Raji (cell line): Measurements from ENCODE around the gene NUP50.

Experiments used
- POLR2A ChIP-seq: IDR thresholded peaks from 2 replicates; pipeline ENCODE4 v1.6.1; 2011; ENCODE audit warnings: low read depth, low read length, control low read depth; ENCODE audit not compliant: insufficient read depth

NUP50 gene

GRCh38 chr22:45226503-45227186 is 62.9 kb downstream of the NUP50 start:
- no peak for TF ChIP-seq POLR2A

DNA sequence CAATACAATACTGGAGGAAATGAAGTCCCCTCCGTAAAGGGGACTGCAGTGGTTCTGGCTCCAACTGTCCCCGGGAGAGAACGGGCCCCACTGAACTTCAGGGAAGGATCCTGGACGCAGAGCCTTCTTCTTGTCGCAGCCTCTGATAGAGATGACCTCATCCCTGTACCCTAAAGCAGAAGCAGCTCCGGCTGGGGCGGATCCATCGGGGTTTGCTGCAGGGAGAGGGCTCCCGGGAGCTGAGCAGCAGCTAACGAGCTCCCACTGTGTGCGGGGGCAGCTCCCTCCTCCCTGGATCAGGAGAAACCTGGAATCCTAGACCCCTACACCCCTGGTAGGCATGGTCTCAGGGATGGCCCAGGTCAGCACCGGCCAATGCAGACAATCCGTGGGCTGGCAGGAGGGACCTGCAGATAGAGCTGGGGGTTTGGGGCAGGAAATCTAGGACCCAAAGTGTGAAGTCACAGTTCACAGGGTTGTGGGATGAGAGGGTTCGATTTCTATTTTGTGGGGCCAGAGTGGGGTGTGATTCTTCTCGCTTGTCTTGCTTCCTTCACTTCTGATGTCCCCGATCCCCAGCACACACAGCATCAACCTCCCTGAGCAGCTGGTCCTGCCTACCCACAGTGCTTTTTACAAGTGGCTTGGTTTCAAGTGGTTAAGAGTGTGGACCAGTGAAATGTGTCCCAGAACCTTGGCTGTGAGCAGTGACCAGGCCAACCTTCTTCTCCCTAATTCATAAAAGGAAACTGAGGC is 64.1 kb downstream of the NUP50 start:
- TF ChIP-seq POLR2A, result no peak

GRCh38 chr22:45228401-45228754 is 64.7 kb downstream of the NUP50 start:
- TF ChIP-seq POLR2A, result no peak

- no peak for TF ChIP-seq POLR2A
These were observed 65.5 kb downstream of the NUP50 start for GRCh38 chr22:45229181-45229580.

DNA sequence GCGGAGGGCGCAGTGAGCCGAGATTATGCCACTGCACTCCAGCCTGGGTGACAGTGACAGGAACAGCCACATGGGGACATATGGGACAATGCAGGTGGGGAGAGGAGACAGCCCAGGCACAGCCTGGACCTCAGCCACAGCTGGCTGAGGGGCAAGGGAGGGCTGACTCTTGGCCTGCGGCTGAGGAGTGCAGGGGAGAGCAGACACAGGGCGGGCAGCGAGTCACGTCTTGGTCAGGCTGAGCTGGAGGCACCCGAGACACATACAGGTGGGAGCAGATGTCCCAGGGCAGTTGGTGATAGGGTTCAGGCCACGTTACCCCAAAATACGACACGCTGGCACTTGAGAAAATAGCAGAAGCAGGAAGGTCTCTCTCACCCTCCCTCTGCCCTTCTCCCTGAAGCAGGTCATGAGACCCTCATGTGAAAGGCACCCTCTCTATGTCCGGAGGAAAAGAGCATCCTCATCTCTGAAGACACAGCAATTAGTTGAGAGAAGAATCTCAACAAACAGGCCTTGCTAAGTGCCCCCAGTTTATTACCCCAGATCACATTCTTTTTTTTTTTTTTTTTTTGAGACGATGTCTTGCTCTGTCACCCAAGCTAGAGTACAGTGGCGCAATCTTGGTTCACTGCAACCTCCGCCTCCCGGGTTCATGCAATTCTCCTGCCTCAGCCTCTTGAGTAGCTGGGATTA is 66.4 kb downstream of the NUP50 start:
- no peak for TF ChIP-seq POLR2A

- TF ChIP-seq POLR2A, result no peak
These were observed 67.6 kb downstream of the NUP50 start for GRCh38 chr22:45231293-45231692.

- no peak for TF ChIP-seq POLR2A
These were observed 69.7 kb downstream of the NUP50 start for GRCh38 chr22:45233386-45233785.

GRCh38 chr22:45233827-45234226 is 70.1 kb downstream of the NUP50 start:
- no peak for TF ChIP-seq POLR2A

- no peak for TF ChIP-seq POLR2A
These were observed 71.5 kb downstream of the NUP50 start for GRCh38 chr22:45235101-45235777.

DNA sequence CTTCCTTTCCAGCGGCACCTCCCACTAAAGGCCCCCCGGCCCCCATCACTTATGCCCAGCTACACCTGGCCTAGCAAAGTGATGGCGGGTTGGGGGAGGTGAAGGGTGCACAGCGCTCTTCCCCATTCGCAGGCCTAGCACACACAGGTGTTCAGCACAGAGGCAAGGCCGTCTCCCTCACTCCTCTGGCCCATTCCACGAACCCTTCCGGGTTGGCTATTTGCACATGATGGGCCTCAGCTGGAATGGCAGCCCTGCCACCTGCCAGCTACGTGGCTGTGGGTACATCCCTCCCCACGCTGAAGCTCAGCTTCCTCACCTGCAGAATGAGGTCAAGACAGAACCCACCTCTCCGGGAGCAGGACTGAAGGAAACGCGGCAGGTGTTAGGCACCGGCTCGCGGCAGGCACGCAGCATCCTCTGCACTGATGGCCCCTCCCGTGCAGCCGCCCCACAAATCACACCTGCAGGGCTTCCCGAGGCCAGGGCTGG is 72.2 kb downstream of the NUP50 start:
- no peak for TF ChIP-seq POLR2A

DNA sequence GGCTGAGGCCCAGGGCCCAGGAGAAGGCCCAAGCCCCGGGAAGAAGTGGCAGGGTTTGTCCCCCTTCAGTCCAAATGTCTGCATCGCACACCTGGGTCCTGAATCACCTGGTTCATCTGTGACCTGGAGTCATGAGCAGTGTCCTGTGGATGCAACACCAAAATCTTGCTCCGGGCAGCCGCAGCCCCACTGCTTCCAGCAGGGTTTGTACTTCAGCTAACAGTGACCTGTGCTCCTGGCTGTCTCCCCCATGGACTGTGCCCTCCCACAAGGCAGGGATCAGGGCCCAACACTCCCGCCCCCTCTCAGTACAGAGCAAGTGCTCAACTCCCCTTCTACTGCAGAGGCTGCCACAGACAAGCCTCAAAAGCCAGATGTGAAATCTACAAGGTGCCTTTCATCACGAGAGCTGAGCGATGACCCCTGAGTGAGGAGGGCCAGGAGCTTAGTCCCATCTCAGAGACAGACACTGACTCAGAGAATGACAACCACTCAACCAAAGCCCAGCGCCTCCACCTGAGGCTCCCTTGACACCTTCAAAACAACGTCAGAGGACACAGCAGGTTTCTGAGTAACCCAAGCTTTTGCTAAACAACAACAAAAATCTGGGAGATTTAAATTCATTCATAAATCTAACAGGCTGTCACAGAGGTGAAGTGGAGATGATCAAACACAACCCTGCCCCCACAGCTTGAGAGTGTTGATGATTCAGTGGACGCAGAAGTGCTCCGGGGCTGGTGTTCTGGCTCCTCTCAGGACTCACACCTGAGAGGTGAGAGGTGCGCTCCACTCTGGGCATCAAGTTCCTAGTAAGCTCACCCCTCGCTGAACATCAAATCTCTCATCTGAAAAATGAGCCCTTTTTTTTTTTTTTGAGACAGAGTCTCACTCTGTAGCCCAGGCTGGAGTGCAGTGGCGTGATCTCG is 73.6 kb downstream of the NUP50 start:
- no peak for TF ChIP-seq POLR2A
